Type B pancreatic cell (in vitro differentiated cells): ENCODE results near the gene BLOC1S6. TPM values are rescaled to one million over a fixed set of nuclear protein-coding genes. Genes with fewer than 3 reads are reported as not detected.

Experiments used
- DNase-seq: peaks from one replicate; pipeline ENCODE4 v3.0.0; 2021; ENCODE audit warnings: mixed read lengths; ENCODE audit not compliant: unreplicated experiment; ENCODE audit errors: extremely low spot score
- H3K27ac Mint-ChIP-seq: 2 replicates; pipeline ENCODE4 v1.8.0; 2021; ENCODE audit warnings: mild to moderate bottlenecking, mixed read lengths
- H3K27me3 Mint-ChIP-seq: 2 replicates; pipeline ENCODE4 v1.8.0; 2021; ENCODE audit warnings: mixed read lengths
- H3K36me3 Mint-ChIP-seq: 2 replicates; pipeline ENCODE4 v1.8.0; 2021; ENCODE audit warnings: mixed read lengths
- H3K4me1 Mint-ChIP-seq: one replicate; pipeline ENCODE4 v1.8.0; 2021; ENCODE audit warnings: mixed read lengths; ENCODE audit not compliant: unreplicated experiment
- H3K4me3 Mint-ChIP-seq: 2 replicates; pipeline ENCODE4 v1.8.0; 2021; ENCODE audit warnings: mild to moderate bottlenecking, mixed read lengths
- H3K9me3 Mint-ChIP-seq: 2 replicates; pipeline ENCODE4 v1.8.0; 2021; ENCODE audit warnings: mixed read lengths
- total RNA-seq: library from RNA; stranded (reverse); gene quantifications from 2 replicates; pipeline ENCODE4 v1.2.1, GENCODE V29; 2021; ENCODE audit warnings: low replicate concordance
- TF ChIP-seq, protein P1 (sequence below): fragments of 200-600 bp; sonication (generic); conservative IDR thresholded peaks from 2 replicates; pipeline ENCODE4 v1.5.0; 2021; ENCODE audit warnings: antibody characterized with exemption, mild to moderate bottlenecking

The BLOC1S6 gene
- total RNA-seq, 1 donor from 2014 or later, result 46.7 TPM

DNA sequence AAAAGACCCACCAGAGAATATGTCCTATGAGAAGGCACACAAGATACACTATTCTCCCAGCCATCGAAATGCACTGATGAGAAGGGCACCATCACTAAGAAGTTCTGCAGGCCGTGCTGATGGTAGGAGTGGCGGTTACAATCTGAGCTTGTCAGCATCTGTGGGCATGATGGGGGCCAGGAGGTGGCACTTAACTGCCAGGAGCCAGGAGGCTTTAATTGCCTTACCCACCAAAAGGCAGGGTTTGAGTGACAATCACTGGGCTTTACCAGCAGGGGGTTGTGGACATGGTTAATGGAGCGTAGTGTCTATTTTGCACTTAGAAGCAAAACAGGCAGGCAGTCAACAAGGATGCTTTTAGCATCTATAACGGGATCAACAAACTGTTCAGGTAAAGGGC lies 31.6 kb downstream of the BLOC1S6 start:
- Mint-ChIP-seq H3K27me3 (peaks cover 12% of the 10 kb centered on the region), H3K4me1 (no peaks in the 10 kb centered on the region), H3K36me3 (no peaks in the 10 kb centered on the region), H3K27ac (no peak overlapping the region), H3K9me3 (no peaks in the 10 kb centered on the region), H3K4me3 (no peak overlapping the region)
- TF ChIP-seq, protein P1, sequence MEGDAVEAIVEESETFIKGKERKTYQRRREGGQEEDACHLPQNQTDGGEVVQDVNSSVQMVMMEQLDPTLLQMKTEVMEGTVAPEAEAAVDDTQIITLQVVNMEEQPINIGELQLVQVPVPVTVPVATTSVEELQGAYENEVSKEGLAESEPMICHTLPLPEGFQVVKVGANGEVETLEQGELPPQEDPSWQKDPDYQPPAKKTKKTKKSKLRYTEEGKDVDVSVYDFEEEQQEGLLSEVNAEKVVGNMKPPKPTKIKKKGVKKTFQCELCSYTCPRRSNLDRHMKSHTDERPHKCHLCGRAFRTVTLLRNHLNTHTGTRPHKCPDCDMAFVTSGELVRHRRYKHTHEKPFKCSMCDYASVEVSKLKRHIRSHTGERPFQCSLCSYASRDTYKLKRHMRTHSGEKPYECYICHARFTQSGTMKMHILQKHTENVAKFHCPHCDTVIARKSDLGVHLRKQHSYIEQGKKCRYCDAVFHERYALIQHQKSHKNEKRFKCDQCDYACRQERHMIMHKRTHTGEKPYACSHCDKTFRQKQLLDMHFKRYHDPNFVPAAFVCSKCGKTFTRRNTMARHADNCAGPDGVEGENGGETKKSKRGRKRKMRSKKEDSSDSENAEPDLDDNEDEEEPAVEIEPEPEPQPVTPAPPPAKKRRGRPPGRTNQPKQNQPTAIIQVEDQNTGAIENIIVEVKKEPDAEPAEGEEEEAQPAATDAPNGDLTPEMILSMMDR, result peak; percentile 37
- DNase-seq, result no peak

- TF ChIP-seq, protein P1, result no peak
- Mint-ChIP-seq H3K36me3 (no peaks in the 10 kb centered on the region), H3K4me3 (no peak overlapping the region), H3K4me1 (no peaks in the 10 kb centered on the region), H3K27ac (no peak overlapping the region), H3K27me3 (peaks cover 22% of the 10 kb centered on the region), H3K9me3 (peaks cover 9% of the 10 kb centered on the region)
- no peak for DNase-seq
Observed at GRCh38 chr15:45628136-45628535, 41.0 kb downstream of the BLOC1S6 start.

DNA sequence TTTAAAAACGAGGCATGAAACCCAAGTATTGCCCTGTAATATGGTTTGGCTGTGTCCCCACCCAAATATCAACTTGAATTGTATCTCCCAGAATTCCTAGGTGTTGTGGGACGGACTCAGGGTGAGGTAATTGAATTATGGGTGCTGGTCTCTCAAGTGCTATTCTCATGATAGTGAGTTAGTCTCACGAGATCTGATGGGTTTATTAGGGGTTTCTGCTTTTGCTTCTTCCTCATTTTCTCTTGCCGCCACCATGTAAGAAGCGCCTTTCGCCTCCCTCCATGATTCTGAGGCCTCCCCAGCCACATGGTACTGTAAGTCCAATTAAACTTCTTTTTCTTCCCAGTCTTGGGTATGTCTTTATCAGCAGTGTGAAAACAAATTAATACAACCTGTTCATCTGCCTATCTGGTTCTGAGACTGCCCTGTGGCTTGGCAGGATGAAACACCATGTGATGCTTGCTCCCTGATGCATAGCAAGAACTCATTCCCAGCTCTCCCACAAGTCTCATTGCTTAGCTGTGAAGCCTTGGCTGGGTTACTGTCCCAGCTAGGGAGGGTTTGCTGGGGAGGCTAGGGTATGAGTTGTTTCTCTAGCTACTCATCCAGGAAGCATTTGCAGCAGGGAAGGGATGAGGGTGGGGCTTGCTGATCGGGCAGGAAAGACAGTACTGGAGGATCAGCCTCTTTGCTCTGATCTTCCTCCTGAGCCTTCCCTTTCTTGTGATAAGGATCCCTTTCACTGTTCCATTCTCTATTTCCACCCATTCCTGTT lies 43.9 kb downstream of the BLOC1S6 start:
- Mint-ChIP-seq H3K36me3 (no peaks in the 10 kb centered on the region), H3K27me3 (peaks cover 35% of the 10 kb centered on the region), H3K4me1 (peaks cover 8% of the 10 kb centered on the region), H3K4me3 (peak overlapping the region; percentile 62), H3K27ac (peak overlapping the region; percentile 5), H3K9me3 (peaks cover 9% of the 10 kb centered on the region)
- no peak for DNase-seq
- TF ChIP-seq, protein P1, result no peak

DNA sequence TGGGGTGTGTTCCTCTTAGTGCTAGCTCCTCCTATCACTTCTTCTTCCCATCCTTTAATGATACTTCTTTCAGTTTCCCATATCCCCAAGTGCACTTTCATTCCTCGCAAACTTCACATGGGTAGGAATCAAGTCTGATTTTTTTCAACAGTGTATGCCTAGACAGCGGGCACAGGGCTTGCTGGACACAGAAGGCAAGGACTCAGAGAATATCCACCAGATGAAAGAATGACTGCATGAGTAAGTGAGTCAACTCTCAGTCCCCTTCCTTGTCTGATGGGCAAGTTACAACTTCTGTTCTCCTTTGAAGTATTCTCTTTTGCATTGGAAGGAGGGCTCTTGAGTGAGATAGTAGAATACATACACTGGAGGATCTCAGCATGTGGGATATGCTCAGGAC lies 44.6 kb downstream of the BLOC1S6 start:
- Mint-ChIP-seq H3K9me3 (peaks cover 9% of the 10 kb centered on the region), H3K4me3 (peak overlapping the region; percentile 62), H3K4me1 (peaks cover 8% of the 10 kb centered on the region), H3K27me3 (peaks cover 35% of the 10 kb centered on the region), H3K36me3 (no peaks in the 10 kb centered on the region), H3K27ac (peak overlapping the region; percentile 5)
- no peak for DNase-seq
- TF ChIP-seq, protein P1, result no peak

- Mint-ChIP-seq H3K27me3 (peaks cover 41% of the 10 kb centered on the region), H3K27ac (peak within 1 kb of the TSS; percentile 56), H3K4me1 (peaks cover 15% of the 10 kb centered on the region)
Observed at GRCh38 chr15:45634432-45635190, 47.4 kb downstream of the BLOC1S6 start, which contains the start of gene SQOR. Gene SQOR, plus strand, starts transcription at chr15:45635029. Its CDS starts 23,895 bp downstream, at chr15:45658924.

More at GRCh38 chr15:45634432-45635190, 47.4 kb downstream of the BLOC1S6 start, which contains the start of gene SQOR:
- H3K4me3 Mint-ChIP-seq, result peak within 1 kb of the TSS; percentile 89
- no peaks in the 10 kb centered on the region for H3K36me3 Mint-ChIP-seq
- TF ChIP-seq, protein P1, result no peak
- H3K9me3 Mint-ChIP-seq, result no peaks in the 10 kb centered on the region
- peak; percentile 73 for DNase-seq
